Stimulated activated CD4-positive, alpha-beta T cell treated with anti-CD3 and anti-CD28 coated beads, TNF-alpha, amount 100 ng/mL, for 1 hour (primary cell): ENCODE data around the gene ANK3.
"Not testable (repeated sequence)": the region's sequence is repeated elsewhere in the genome, so short reads cannot be mapped to it uniquely, and the experiment has no call there.

Experiments
- DNase-seq, 3 donors: peaks; one replicate each; pipeline ENCODE4 v3.0.0-alpha.2; 2020; ENCODE audit warnings: low read depth in 3 of 3, low spot score in 1 of 3

Gene ANK3

GRCh38 chr10:60310740-60311139 is 78.9 kb downstream of the ANK3 start:
- DNase-seq: no peak

GRCh38 chr10:60309891-60310290 is 79.8 kb downstream of the ANK3 start:
- DNase-seq: no peak

DNA sequence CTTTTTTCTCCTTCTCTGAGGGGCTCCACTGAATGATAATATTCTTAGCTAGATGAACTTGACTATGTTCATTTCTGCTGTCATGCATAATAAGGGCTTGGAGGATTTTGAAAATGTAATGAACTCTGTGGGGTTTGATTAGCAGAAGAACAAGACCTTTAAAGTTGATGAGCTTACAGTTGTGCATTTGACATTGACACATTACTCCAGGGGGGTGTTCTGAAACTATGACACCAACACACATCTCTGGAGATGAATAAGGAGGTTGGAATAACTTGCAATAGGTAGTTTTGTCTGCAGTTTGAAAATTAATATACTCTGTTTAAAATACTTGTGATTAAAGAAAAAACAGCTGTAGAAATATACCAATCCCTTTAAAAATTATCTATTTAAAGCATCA is 80.3 kb downstream of the ANK3 start:
- no peak for DNase-seq

DNA sequence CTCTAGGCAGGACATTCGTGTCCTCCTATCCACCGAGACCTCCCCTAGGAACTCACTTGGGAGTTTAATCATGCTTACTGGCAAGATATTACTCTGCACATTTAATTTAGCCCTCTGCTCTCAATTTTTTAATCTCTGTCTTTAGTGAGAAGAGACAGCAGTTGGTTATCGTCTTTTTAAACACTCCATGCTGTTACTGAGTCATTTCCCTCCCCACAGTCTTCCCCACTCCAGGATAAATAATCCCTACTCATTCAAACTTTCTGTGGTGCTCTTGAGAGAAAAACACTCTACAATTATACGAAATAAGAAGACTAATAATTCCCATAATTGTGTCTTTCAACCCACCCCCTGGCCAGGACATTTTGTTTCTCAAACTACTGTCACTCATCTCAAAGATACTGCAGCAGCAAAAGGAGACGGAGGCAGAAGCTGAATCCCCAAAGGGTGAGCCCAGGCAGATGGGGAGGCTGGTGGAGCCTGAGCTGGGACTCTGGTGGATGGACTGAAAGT is 84.2 kb downstream of the ANK3 start:
- DNase-seq: no peak

DNA sequence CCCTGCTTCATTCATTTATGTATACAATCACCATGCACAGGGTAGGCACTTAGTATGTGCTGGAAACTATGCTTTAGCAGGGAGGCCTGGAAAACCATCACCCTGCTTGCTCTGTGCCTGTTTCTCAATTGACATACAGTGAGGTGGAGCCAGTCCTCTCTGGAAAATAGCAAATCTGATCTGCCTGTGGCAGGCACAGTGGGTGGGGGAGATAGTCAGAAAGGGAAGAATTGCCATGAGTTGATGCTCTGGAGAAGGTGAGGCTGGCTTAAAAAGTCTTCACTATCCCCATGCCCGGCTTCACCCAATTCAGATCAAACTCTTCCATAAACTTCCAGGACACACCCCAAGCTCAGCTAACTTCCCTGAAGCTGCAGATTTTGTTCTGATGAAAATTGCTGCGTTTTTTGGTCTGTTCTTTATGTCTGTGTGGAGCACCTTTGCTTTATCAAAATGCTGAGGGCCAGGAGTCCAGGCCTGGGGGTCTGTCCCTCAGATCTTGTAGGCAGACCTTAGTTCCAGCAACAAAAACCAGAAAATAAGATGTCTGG is 84.8 kb downstream of the ANK3 start:
- no peak for DNase-seq

- DNase-seq: no peak
Measured at GRCh38 chr10:60303778-60304177, 85.9 kb downstream of the ANK3 start.

DNA sequence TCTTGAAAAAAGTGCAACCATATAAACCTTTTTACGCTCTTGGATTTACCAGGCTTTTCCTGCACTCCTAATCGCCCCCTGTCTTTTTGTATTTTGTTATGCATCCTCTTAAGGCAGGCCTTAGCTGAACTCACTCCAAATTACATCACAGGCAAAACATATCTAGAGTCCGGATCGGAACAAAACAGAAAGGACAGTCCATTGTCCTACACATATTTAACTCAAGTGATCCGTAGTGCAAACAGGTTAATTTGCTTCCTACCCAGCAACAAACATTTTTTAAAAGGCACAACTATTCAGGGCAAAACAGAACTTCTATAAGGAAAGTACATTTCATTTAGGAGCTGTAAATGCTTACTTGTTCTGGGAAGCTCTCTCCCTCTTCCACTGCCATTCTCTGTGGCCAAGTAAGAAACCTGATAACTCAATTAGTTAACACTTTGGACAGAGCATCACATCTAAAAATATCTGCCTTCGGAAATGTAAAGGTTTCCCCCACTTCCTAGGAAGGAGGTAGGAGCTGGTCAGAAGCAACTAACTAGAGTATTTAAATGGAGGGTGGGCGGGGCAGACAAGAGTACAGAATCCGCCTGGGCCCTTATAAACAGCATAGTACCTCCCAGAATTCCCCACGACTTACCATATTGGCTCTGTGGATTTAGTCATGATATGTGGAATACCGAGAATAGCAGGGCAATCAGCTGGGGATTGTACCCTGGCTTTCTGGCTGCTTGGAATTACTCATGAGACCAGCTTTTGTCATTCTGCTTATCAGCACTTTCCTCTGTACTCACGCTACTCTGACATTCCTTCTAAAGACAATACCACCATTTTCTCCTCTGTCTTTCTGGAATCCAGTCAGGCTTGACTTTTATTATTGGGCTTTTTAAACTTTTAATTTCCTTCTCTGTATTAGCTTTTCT is 89.5 kb downstream of the ANK3 start:
- DNase-seq: no peak

- DNase-seq: no peak
Measured at GRCh38 chr10:60299390-60299778, 90.3 kb downstream of the ANK3 start.

DNA sequence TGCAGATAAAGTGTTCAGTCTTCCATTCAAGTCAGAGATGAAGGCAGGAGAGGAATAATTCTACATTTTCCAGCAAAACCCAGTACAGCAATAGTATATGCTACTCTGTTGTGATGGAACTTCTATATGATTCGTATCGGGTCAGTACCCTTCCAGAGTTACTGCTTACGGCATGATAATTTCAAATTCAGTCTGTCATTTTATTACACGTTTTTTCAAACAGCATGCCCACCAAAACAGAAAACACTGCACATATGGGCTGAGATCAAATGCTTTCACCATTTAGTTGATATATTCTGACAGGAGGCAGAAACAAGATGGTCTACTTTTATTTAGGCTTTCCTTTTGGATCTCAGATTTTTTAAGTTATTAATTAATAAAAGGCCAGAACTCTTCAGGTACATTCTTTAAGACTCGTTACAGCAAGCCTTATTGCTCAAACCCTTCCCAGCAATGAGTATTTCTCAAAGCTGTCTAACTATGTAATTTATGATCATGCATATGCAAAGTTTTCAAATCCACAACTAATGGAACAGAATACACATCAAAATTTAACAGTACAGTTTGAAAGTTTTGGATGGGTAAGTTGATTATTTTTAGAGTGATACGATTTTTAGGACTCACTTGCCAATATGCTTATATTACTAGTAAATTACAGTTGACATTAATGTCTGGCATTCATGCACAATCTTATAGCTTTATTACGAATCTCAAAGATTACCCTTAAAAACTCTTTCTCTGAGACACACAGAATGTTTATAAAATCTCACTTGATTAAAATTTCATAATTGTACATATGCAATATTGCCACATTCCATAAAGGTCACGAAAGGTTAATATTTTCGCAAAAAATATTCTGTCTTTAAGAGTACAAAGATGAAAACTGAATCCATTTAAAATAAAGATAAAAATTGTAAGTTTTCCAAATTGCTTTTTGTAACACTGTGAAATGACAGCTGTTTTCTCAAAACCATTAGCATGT is 91.0 kb downstream of the ANK3 start:
- no peak for DNase-seq

DNA sequence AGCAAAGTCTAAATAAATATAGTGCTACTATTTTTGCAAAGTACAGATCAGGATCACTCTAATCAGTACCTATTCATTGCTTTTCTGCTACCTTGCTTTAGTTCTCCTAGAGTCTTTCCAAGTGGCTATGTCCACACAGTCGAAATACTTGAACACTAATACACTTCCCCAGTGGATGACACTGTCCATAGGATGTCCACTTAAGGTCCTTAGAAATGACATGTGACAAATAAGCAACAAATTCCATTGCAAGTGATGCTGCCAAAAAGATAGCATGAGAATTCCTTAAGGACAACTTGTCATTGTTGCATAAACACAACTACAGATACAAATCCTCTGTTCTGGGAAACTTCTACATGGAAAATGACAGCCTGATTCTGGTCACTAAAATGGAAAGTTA is 93.6 kb downstream of the ANK3 start:
- DNase-seq: no peak

GRCh38 chr10:60295028-60295937 is 94.4 kb downstream of the ANK3 start:
- no peak for DNase-seq

- DNase-seq: no peak
Measured at GRCh38 chr10:60293581-60294175, 96.0 kb downstream of the ANK3 start.

DNA sequence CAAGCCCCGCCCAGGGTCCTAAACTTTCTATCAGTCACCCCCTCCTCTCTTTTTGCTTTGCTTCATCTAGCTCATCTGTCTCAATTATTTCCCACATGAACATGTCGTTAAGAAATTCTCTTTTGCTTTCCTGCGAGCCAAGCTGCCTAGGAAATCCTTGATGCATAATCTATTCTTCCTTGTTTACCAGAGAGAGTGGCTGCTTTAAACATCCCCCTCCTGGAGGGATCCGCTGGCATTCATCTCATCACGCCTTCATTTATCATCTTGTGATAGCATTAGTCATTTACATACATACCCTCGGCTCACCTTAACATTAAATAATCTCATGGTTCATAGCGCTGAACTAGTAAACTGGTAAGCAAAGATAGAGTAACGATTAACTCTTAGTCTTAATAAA is 96.7 kb downstream of the ANK3 start:
- no peak for DNase-seq

DNA sequence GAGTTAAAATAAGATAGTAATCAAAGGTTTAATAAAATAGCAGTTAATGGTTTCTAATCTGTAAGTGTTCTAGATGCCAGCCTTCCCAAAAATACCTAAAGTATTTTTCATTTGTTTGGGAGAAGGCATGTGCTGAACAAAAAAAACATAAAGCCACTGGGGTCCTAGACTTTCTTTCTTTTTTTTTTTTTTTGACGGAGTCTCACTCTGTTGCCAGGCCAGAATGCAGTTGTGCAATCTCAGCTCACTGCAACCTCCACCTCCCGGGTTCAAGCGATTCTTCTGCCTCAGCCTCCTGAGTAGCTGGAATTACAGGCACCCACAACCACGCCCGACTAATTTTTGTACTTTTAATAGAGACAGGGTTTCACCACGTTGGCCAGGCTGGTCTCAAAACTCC is 97.1 kb downstream of the ANK3 start:
- DNase-seq: not testable (repeated sequence)

DNA sequence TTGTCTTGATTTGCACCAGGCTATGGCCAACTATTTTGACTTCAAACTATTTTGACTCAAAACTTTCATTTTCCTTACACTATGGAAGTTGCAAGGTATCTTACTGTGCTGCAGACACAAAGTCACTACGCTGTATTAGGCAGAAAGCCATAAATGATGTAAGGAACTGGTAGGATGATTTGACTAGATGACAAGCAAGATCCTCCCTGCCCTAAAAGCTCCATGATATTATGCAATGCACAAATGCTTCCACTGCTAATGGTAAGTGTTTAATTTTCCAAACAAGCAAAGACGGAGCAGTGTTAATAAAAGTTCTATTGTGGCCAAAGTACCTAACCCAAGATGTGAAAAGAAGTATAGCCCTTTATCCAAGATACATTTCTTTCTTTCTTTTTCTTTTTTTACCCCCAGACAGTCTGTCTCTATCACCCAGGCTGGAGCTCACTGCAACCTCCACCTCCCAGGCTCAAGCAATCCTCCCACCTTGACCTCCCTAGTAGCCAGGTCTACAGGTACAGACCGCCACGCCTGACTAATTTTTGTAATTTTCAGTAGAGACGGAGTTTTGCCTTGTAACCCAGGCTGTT is 98.2 kb downstream of the ANK3 start:
- DNase-seq: no peak

GRCh38 chr10:60290558-60290957 is 99.1 kb downstream of the ANK3 start:
- DNase-seq: no peak

GRCh38 chr10:60289800-60290199 is 99.9 kb downstream of the ANK3 start:
- DNase-seq: no peak

GRCh38 chr10:60288256-60288655 is 101.4 kb downstream of the ANK3 start:
- no peak for DNase-seq

DNA sequence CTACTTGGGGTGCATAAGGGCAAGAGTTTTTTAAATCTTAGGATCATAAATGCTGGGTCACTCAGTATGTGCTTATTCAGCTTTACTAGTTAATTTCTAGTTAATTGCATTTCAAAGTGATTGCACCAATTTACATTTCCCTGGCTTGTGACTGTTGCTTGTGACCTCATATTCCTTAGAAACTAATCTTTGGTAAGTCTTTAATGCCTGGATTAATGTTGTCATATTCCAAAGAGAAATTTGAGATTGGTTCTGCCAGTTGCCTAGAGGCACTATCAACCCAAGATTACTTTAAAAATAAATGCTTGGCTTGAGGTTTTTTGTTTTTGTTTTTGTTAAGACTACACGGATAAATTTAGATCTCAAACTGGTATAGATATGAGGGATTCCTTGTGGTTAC is 103.1 kb downstream of the ANK3 start:
- DNase-seq: no peak

DNA sequence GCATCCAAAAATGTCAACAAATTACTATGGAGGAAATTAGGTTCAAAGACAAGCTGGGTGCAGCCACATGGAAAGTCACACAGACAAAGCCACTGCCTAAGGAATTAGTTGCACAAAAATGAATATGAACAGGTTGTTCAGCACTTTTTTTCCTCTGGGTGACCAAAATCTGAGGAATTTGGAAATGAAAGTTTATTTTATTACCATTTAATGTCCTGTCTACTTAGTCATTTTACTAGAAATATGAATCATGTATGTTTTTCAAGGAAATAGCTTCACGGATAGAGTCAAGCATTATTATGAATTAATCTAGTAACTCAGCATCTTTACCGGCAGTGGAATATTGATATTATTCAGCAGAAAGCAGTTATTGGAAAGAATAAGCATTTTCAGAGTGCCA is 106.3 kb downstream of the ANK3 start:
- no peak for DNase-seq
